HFF-Myc (cell line): ENCODE data around the gene MAST4.

Source experiments
- DNase-seq: peaks from one replicate; pipeline ENCODE4 v3.0.0-alpha.2; 2011; ENCODE audit warnings: low read depth; ENCODE audit errors: extremely low read depth
- H3K4me3 ChIP-seq: replicated peaks from 2 replicates; pipeline ENCODE4 v1.5.1; 2011; ENCODE audit warnings: low read depth, mild to moderate bottlenecking, control low read depth, low read length
- TF ChIP-seq, protein P1 (sequence below): IDR thresholded peaks from 2 replicates; pipeline ENCODE4 v1.5.1; 2012; ENCODE audit warnings: mild to moderate bottlenecking, low read depth, low read length, control low read depth; ENCODE audit errors: missing control alignments

The MAST4 gene

DNA sequence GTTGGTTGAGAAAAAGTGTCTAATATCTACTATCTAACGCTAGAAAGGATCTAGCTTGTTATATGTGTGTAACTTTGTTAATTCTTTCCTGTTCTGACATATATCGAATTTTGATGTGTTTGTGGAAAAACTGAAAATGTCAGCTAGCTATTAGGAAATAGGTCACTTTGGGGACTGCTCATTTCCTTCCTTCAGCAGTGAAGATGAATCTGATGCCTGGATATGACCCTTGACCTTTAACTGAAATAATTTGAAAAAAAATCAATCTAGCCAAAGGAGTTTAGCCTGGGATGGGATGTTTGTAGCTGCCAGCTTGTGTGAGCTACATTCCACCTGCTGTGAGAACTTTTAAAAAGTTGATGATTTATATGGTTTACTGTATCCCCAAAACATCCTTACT, 533.6 kb downstream of the MAST4 start:
- H3K4me3 ChIP-seq: no peak overlapping the region
- TF ChIP-seq, protein P1, sequence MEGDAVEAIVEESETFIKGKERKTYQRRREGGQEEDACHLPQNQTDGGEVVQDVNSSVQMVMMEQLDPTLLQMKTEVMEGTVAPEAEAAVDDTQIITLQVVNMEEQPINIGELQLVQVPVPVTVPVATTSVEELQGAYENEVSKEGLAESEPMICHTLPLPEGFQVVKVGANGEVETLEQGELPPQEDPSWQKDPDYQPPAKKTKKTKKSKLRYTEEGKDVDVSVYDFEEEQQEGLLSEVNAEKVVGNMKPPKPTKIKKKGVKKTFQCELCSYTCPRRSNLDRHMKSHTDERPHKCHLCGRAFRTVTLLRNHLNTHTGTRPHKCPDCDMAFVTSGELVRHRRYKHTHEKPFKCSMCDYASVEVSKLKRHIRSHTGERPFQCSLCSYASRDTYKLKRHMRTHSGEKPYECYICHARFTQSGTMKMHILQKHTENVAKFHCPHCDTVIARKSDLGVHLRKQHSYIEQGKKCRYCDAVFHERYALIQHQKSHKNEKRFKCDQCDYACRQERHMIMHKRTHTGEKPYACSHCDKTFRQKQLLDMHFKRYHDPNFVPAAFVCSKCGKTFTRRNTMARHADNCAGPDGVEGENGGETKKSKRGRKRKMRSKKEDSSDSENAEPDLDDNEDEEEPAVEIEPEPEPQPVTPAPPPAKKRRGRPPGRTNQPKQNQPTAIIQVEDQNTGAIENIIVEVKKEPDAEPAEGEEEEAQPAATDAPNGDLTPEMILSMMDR: no peak
- DNase-seq: no peak

DNA sequence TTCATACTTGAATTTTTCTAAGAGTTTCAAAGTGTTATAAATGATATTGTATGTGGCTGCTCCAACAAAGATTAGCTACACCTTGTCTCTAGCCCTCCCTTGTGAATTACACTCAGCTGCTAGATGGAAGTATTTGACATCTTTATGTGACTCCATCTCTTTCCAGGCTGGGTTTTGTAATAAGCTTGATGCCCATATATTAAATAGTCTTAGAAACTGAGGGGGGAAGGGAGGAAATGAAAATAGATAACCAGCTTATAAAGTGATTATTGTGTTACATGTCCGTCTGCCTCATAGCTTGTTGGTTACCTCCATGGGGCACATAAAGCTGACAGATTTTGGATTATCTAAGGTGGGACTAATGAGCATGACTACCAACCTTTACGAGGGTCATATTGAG, 537.0 kb downstream of the MAST4 start:
- no peak for DNase-seq
- TF ChIP-seq, protein P1: no peak
- no peak overlapping the region for H3K4me3 ChIP-seq

DNA sequence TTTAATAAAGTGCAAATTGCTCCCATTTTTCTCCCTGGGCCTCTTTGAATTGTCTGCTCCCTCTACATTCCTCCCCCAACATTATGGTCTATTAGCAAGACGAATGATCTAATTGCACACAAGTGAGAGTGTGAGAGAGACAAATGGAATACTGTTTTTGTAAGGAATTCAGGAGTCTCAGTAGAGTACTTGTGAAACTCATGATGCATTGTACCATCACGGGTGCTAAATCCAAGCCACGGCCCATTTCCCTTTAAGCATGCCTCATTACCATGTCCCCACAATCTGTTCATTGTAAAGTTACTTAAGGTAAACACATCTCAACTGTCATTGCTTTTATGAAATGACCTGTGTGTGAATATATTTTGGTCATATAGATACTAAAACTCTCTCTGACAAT, 537.6 kb downstream of the MAST4 start:
- TF ChIP-seq, protein P1: no peak
- H3K4me3 ChIP-seq: no peak overlapping the region
- DNase-seq: no peak

DNA sequence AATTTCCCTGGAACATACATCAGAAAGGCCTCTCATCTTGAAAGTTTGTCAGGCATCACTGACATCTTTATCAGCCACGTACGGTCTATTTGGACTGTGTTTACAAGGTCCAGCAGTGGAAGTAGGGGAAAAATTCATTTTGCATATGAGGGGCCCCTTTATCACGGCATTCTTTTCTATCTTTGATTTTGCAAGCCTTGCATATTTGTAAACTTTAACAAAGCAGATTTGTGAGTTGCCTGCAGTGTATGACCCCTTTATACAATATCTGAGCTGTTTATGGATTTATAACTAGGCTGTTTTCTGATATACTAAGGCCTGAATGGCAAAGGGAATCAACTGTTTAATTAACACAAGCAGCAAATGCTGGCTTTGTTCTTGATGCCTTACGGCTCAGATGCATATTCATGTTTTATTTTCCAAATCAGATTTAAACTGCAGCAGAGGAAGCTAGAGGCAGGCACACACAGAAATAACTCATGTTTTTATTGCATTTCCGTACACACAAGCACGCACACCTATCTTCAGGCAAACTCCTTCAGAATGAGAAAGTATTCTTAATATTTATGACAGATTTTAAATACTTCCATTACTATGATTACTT, 539.3 kb downstream of the MAST4 start:
- TF ChIP-seq, protein P1: no peak
- no peak overlapping the region for H3K4me3 ChIP-seq
- no peak for DNase-seq

DNA sequence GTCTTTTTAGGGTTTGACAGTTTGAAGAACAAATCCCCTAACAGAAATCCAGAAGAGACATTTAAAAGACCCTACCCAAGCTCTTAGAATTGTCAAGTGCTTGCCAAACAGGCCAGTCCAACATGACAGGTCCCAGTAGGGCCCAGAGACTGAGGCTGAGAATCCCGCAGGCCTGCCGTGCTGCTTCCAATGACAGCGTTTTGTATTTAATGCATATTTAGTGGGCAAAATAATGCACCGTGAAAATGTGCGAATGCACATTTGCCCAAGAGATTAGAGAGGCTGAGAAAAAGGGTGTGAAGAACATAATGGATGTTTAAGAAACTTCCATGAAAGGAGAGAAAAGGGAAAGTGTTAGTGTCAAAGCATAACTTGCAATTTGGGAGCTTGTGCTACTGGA, 542.8 kb downstream of the MAST4 start:
- TF ChIP-seq, protein P1: no peak

DNA sequence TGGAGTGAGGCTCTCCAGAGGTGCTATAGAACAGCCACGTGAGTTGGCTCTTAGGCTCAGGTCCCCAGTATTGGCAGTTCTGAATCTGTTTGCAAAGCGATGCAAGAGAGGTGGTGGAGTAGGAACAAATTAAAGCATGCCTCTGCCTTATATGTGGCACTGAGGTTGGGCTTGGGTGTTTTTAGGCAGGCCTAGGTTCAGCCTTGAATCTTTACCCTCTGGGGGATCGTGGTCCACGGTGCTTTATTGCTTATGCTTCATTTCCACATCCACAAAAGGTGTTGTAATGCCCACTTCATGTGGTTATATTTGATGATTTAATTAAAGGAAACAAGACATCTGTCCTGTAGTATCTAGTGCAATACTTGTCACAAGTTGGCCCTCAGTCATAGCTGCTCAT, 544.2 kb downstream of the MAST4 start:
- DNase-seq: no peak
- TF ChIP-seq, protein P1: no peak
- H3K4me3 ChIP-seq: no peak overlapping the region

More for the DNA sequence above, 542.8 kb downstream of the MAST4 start:
- no peak overlapping the region for H3K4me3 ChIP-seq
- DNase-seq: no peak

DNA sequence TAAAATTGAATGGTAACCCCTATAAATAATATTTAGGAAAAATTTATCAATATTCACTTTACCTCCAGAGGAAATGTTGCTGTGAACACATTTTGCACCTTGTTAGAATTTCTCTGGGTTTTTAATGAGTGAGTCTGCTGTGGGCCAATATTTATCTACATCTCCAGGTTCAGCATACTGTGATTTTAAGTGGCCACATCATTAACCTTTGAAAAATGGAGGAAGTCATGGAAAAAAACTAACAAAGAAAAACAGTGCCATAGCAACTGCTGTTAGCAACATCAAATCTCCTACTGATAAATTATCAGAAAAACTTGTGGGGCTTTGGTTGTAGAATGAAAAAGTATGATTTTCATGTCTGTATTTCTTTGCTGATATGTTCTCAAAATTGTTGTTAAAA, 545.5 kb downstream of the MAST4 start:
- no peak for DNase-seq
- TF ChIP-seq, protein P1: no peak
- no peak overlapping the region for H3K4me3 ChIP-seq
